ENCODE measurements around the gene GLS.
A peak's percentile ranks its signal among the peaks of the same experiment; 100 is the strongest.

Gene GLS

GRCh38 chr2:191013932-191014652, 133.5 kb downstream of the GLS start, which contains the start of gene STAT1:
Gene STAT1, minus strand, starts transcription at chr2:191014171. Its CDS starts 4,168 bp downstream, at chr2:191010003.
- Histone ChIP-seq H3K9ac (ENCODE audit: low read depth, low read length, poor library complexity) (peak within 1 kb of the TSS; percentile 97), H3K23ac (ENCODE audit: low read depth, low read length, poor library complexity) (peak within 1 kb of the TSS; percentile 86), H3K4me2 (ENCODE audit: insufficient read depth, low read length, poor library complexity, severe bottlenecking) (peak within 1 kb of the TSS; percentile 85), H3K14ac (ENCODE audit: low read length) (no peak within 1 kb of the TSS), H2AFZ (ENCODE audit: low read length) (peak within 1 kb of the TSS; percentile 85), H2BK15ac (ENCODE audit: low read length) (no peak within 1 kb of the TSS), H2BK120ac (ENCODE audit: low read depth, low read length) (no peak within 1 kb of the TSS), H2AK5ac (ENCODE audit: low read depth, low read length) (no peak within 1 kb of the TSS), H3K4me3 (ENCODE audit: low read length in 2 of 2) (peak within 1 kb of the TSS; percentile 61 to 95), H2BK12ac (ENCODE audit: low read length) (no peak within 1 kb of the TSS), H3K9me3 (replicated peaks in 1 of 2; ENCODE audit: control insufficient read depth in 2 of 2, insufficient read depth in 1 of 2, low read depth in 1 of 2, low read length in 2 of 2) (no peaks in the 10 kb centered on the region), H3K27ac (replicated peaks; ENCODE audit: low read length) (no peak within 1 kb of the TSS), H4K8ac (ENCODE audit: low read depth, low read length) (no peak within 1 kb of the TSS), H3K4me1 (ENCODE audit: control insufficient read depth in 2 of 2, insufficient read depth in 1 of 2, low read depth in 1 of 2, low read length in 2 of 2) (peaks cover 6 to 7% of the 10 kb centered on the region in 2 donors), H2BK5ac (ENCODE audit: low read length) (no peak within 1 kb of the TSS), H3K79me1 (ENCODE audit: low read depth, low read length) (no peaks in the 10 kb centered on the region), H3K4ac (ENCODE audit: low read length) (no peak within 1 kb of the TSS), H3K18ac (ENCODE audit: low read length) (peak within 1 kb of the TSS; percentile 91), H3K36me3 (replicated peaks in 1 of 2; ENCODE audit: control insufficient read depth in 2 of 2, insufficient read depth in 2 of 2, low read length in 2 of 2) (peaks cover 0 to 24% of the 10 kb centered on the region in 2 donors), H4K91ac (ENCODE audit: low read depth, low read length, poor library complexity) (no peak within 1 kb of the TSS), H3K27me3 (ENCODE audit: control insufficient read depth in 3 of 3, insufficient read depth in 3 of 3, low read depth in 1 of 3, low read length in 3 of 3) (peaks cover 0 to 6% (median 0%) of the 10 kb centered on the region in 3 experiments)
- peak; percentile 92 for DNase-seq (ENCODE audit: low spot score)
- WGBS, 2 donors (ENCODE audit: extremely low coverage in 2 of 2, insufficient read length in 2 of 2, insufficient replicate concordance in 1 of 2) = no CpG with 5 or more reads among the region's 68 CpGs

- H3K27me3 ChIP-seq (ENCODE audit: control insufficient read depth in 3 of 3, insufficient read depth in 3 of 3, low read depth in 1 of 3, low read length in 3 of 3) = peaks cover 0 to 6% (median 0%) of the 10 kb centered on the region in 3 experiments
- no peaks in the 10 kb centered on the region for H3K79me1 ChIP-seq (ENCODE audit: low read depth, low read length)
- no CpG with 5 or more reads among the region's 4 CpGs for WGBS, 2 donors (ENCODE audit: extremely low coverage in 2 of 2, insufficient read length in 2 of 2, insufficient replicate concordance in 1 of 2)
Measured at GRCh38 chr2:191014653-191015020, 134.0 kb downstream of the GLS start.

More at GRCh38 chr2:191014653-191015020, 134.0 kb downstream of the GLS start:
- no peak overlapping the region for H3K14ac ChIP-seq (ENCODE audit: low read length)
- no peak overlapping the region for H4K8ac ChIP-seq (ENCODE audit: low read depth, low read length)
- no peak overlapping the region for H3K23ac ChIP-seq (ENCODE audit: low read depth, low read length, poor library complexity)
- peak overlapping the region; percentile 85 for H2AFZ ChIP-seq (ENCODE audit: low read length)
- DNase-seq (ENCODE audit: low spot score) = peak; percentile 9
- no peak overlapping the region for H2BK5ac ChIP-seq (ENCODE audit: low read length)
- H3K4me1 ChIP-seq (ENCODE audit: control insufficient read depth in 2 of 2, insufficient read depth in 1 of 2, low read depth in 1 of 2, low read length in 2 of 2) = peaks cover 6 to 7% of the 10 kb centered on the region in 2 donors
- no peak overlapping the region for H3K9ac ChIP-seq (ENCODE audit: low read depth, low read length, poor library complexity)
- no peaks in the 10 kb centered on the region for H3K9me3 ChIP-seq (replicated peaks in 1 of 2; ENCODE audit: control insufficient read depth in 2 of 2, insufficient read depth in 1 of 2, low read depth in 1 of 2, low read length in 2 of 2)
- H3K4ac ChIP-seq (ENCODE audit: low read length) = no peak overlapping the region
- H2BK12ac ChIP-seq (ENCODE audit: low read length) = no peak overlapping the region
- H2BK120ac ChIP-seq (ENCODE audit: low read depth, low read length) = no peak overlapping the region
- H3K27ac ChIP-seq (replicated peaks; ENCODE audit: low read length) = no peak overlapping the region
- peak overlapping the region; percentile 79 for H3K4me2 ChIP-seq (ENCODE audit: insufficient read depth, low read length, poor library complexity, severe bottlenecking)
- no peak overlapping the region for H3K18ac ChIP-seq (ENCODE audit: low read length)
- no peak overlapping the region for H2AK5ac ChIP-seq (ENCODE audit: low read depth, low read length)
- H3K36me3 ChIP-seq (replicated peaks in 1 of 2; ENCODE audit: control insufficient read depth in 2 of 2, insufficient read depth in 2 of 2, low read length in 2 of 2) = peaks cover 0 to 19% of the 10 kb centered on the region in 2 donors
- no peak overlapping the region for H4K91ac ChIP-seq (ENCODE audit: low read depth, low read length, poor library complexity)
- peak overlapping the region; percentile 61 to 80 for H3K4me3 ChIP-seq (ENCODE audit: low read length in 2 of 2)
- no peak overlapping the region for H2BK15ac ChIP-seq (ENCODE audit: low read length)
